Activated CD4-positive, alpha-beta T cell treated with anti-CD3 and anti-CD28 coated beads, Interleukin-2, amount 50 U/mL, for 1 hour (primary cell): ENCODE measurements around the gene EN2.

Experiments
- DNase-seq: peaks from one replicate; pipeline ENCODE4 v3.0.0-alpha.2; 2020

EN2 gene

GRCh38 chr7:155451840-155452239 is 6.1 kb upstream of the EN2 start:
- DNase-seq: no peak

- no peak for DNase-seq
These were observed 5.2 kb upstream of the EN2 start for GRCh38 chr7:155452505-155453295.

GRCh38 chr7:155453296-155454182 is 4.4 kb upstream of the EN2 start:
- DNase-seq: no peak

GRCh38 chr7:155454183-155455112 is 3.5 kb upstream of the EN2 start:
- no peak for DNase-seq

- DNase-seq: no peak
These were observed 2.7 kb upstream of the EN2 start for GRCh38 chr7:155455132-155455693.

- DNase-seq: no peak
These were observed 1.9 kb upstream of the EN2 start for GRCh38 chr7:155455776-155456737.

GRCh38 chr7:155456738-155457543 is 988 bp upstream of the EN2 start:
- DNase-seq: no peak

- no peak for DNase-seq
These were observed 302 bp upstream of the EN2 start for GRCh38 chr7:155457544-155458110.

- no peak for DNase-seq
These were observed 1.2 kb downstream of the EN2 start for GRCh38 chr7:155458878-155459699.

- DNase-seq: no peak
These were observed 2.0 kb downstream of the EN2 start for GRCh38 chr7:155459700-155460461.

GRCh38 chr7:155460926-155461613 is 3.1 kb downstream of the EN2 start:
- DNase-seq: no peak

GRCh38 chr7:155461631-155462030 is 3.7 kb downstream of the EN2 start:
- no peak for DNase-seq

- no peak for DNase-seq
These were observed 4.3 kb downstream of the EN2 start for GRCh38 chr7:155462163-155462735.

GRCh38 chr7:155463114-155463811 is 5.3 kb downstream of the EN2 start:
- no peak for DNase-seq

GRCh38 chr7:155464183-155464582 is 6.3 kb downstream of the EN2 start:
- no peak for DNase-seq

- no peak for DNase-seq
These were observed 7.2 kb downstream of the EN2 start for GRCh38 chr7:155464948-155465739.
